ENCODE data around the gene ADISSP.

GRCh38 chr20:3751675-3752385 lies 15.7 kb downstream of the ADISSP start:
- TF ChIP-seq EZH2 (IDR thresholded peaks at IDR 0.05; ENCODE audit: low read length, missing control alignments): no peak
- TF ChIP-seq CTCF (conservative IDR thresholded peaks at IDR 0.05 in 1 of 2, IDR thresholded peaks at IDR 0.05 in 1 of 2; ENCODE audit: low read depth in 1 of 2, low read length in 2 of 2): no peak
